HG03139 (cell line): ENCODE measurements around the gene HCAR3.
"Not testable (repeated sequence)": the region's sequence is repeated elsewhere in the genome, so short reads cannot be mapped to it uniquely, and the experiment has no call there.

Experiments
- ATAC-seq: cut with Tn5 transposase; IDR thresholded peaks from one replicate; pipeline ENCODE4 v1.9.1; 2021; ENCODE audit not compliant: unreplicated experiment

The HCAR3 gene

GRCh38 chr12:122716658-122717057 is at the start of gene HCAR3:
HCAR3 (minus strand) TSS chr12:122716811; CDS start chr12:122716737, 74 bp downstream.
- ATAC-seq = not testable (repeated sequence)

GRCh38 chr12:122757568-122757967 is 41.0 kb upstream of the HCAR3 start:
- ATAC-seq = no peak

- ATAC-seq = no peak
Observed at GRCh38 chr12:122754790-122755189, 38.2 kb upstream of the HCAR3 start.

GRCh38 chr12:122753319-122753650 is 36.7 kb upstream of the HCAR3 start:
- ATAC-seq = no peak

GRCh38 chr12:122752464-122753318 is 36.1 kb upstream of the HCAR3 start, which contains the start of gene DENR:
DENR (plus strand) TSS chr12:122752824; CDS start chr12:122753702, 878 bp downstream.
- ATAC-seq = peak; percentile 92

GRCh38 chr12:122750781-122751515 is 34.3 kb upstream of the HCAR3 start:
- ATAC-seq = not testable (repeated sequence)

- no peak for ATAC-seq
Observed at GRCh38 chr12:122749569-122750332, 33.1 kb upstream of the HCAR3 start.

- ATAC-seq = no peak
Observed at GRCh38 chr12:122747224-122748135, 30.9 kb upstream of the HCAR3 start.

GRCh38 chr12:122743895-122744525 is 27.4 kb upstream of the HCAR3 start:
- no peak for ATAC-seq

GRCh38 chr12:122740351-122740750 is 23.7 kb upstream of the HCAR3 start:
- ATAC-seq = no peak

GRCh38 chr12:122738571-122738970 is 22.0 kb upstream of the HCAR3 start:
- ATAC-seq = no peak

- no peak for ATAC-seq
Observed at GRCh38 chr12:122732611-122733010, 16.0 kb upstream of the HCAR3 start.

GRCh38 chr12:122732170-122732569 is 15.6 kb upstream of the HCAR3 start:
- no peak for ATAC-seq

- ATAC-seq = no peak
Observed at GRCh38 chr12:122730215-122731014, 13.8 kb upstream of the HCAR3 start, which contains the start of gene HCAR1. HCAR1 (minus strand) TSS chr12:122730844; CDS start chr12:122730339, 505 bp downstream.

GRCh38 chr12:122729583-122730214 is 13.1 kb upstream of the HCAR3 start:
- ATAC-seq = no peak

GRCh38 chr12:122726080-122726558 is 9.5 kb upstream of the HCAR3 start:
- ATAC-seq = no peak

- ATAC-seq = no peak
Observed at GRCh38 chr12:122725452-122726079, 9.0 kb upstream of the HCAR3 start.
